ENCODE results near the gene NDOR1. TPM values are rescaled to one million over a fixed set of nuclear protein-coding genes. Genes with fewer than 3 reads are reported as not detected.
A peak's percentile ranks its signal among the peaks of the same experiment; 100 is the strongest.
"Not testable (repeated sequence)": the region's sequence is repeated elsewhere in the genome, so short reads cannot be mapped to it uniquely, and the experiment has no call there.

The NDOR1 gene
- total and polyA plus RNA-seq, 2 of the 8 experiments (the other 6 are each of a cell fraction or from before 2014, with no cell fraction given), result 25.7 to 32.3 TPM

- not testable (repeated sequence) for H3K14ac ChIP-seq (ENCODE audit: insufficient read length); H2BK20ac ChIP-seq (ENCODE audit: low read length); H3K4me3 ChIP-seq (ENCODE audit: extremely low read depth in 1 of 4, insufficient read depth in 2 of 4, low read depth in 3 of 4, low read length in 4 of 4); H3K9me3 ChIP-seq (ENCODE audit: insufficient read depth in 2 of 2, low read depth in 1 of 2, low read length in 1 of 2); H3K18ac ChIP-seq (ENCODE audit: extremely low read depth, low read length); H2AK5ac ChIP-seq (ENCODE audit: low read depth, low read length); H3K4ac ChIP-seq (replicated peaks; ENCODE audit: insufficient read length, low read depth, low read length); H2BK120ac ChIP-seq (replicated peaks; ENCODE audit: low read depth, low read length); DNase-seq (ENCODE audit: low read depth in 1 of 2, low spot score in 2 of 2); H3K27me3 ChIP-seq (replicated peaks in 1 of 4; ENCODE audit: control insufficient read depth in 3 of 4, extremely low read depth in 1 of 4, insufficient read depth in 3 of 4, low read length in 3 of 4); H2AFZ ChIP-seq (ENCODE audit: low read length); H3K23ac ChIP-seq (ENCODE audit: insufficient read length); H3K9ac ChIP-seq (replicated peaks in 1 of 4; ENCODE audit: extremely low read depth in 1 of 4, low read depth in 3 of 4, low read length in 3 of 4); H2BK5ac ChIP-seq (ENCODE audit: low read depth, low read length); H3K27ac ChIP-seq (ENCODE audit: low read depth, low read length); FAIRE-seq; H4K91ac ChIP-seq (replicated peaks; ENCODE audit: insufficient read length, low read length); H2BK12ac ChIP-seq (ENCODE audit: low read depth, low read length); H4K8ac ChIP-seq (ENCODE audit: extremely low read depth, insufficient read depth, low read length); H4K5ac ChIP-seq (ENCODE audit: insufficient read length, low read depth, low read length); H3K56ac ChIP-seq (replicated peaks; ENCODE audit: insufficient read length, low read depth, low read length); H3K4me2 ChIP-seq (ENCODE audit: insufficient read depth in 1 of 2, low read depth in 2 of 2, low read length in 2 of 2); H2BK15ac ChIP-seq (ENCODE audit: low read length); H3K79me1 ChIP-seq (ENCODE audit: low read depth, low read length); H3K23me2 ChIP-seq (ENCODE audit: low read depth, low read length)
- TF ChIP-seq POLR2AphosphoS5 (IDR thresholded peaks at IDR 0.05; ENCODE audit: low read depth, low read length), result 0 out of 2 replicates have a peak, but pooled peaks have one; percentile 56
- peak; percentile 44; the same call in 1 of the 2 replicates for TF ChIP-seq SP1 (IDR thresholded peaks at IDR 0.05; ENCODE audit: low read depth, low read length)
- WGBS, 2 experiments (ENCODE audit: extremely low coverage in 1 of 2, insufficient coverage in 1 of 2, insufficient read length in 1 of 2, insufficient replicate concordance in 2 of 2, low coverage in 1 of 2, low lambda C conversion rate in 2 of 2, missing lambda C conversion rate in 1 of 2), result 99% methylated on average over 18 of the region's 18 CpGs; no CpG with 5 or more reads in 1 of the 2 experiments
- H4K20me1 ChIP-seq (replicated peaks in 1 of 2; ENCODE audit: control insufficient read depth in 1 of 2, insufficient read depth in 2 of 2, low read length in 2 of 2), result peaks cover 17 to 23% of the 10 kb centered on the region in 2 experiments
- peaks cover 6 to 18% (median 15%) of the 10 kb centered on the region in 4 experiments; a peak in 7 of 8 replicates for H3K36me3 ChIP-seq (ENCODE audit: control insufficient read depth in 2 of 4, insufficient read depth in 4 of 4, low read length in 3 of 4)
- ChIA-PET POLR2A (ENCODE audit: partially characterized antibody) (interaction anchor here (1.1 to 69.9 kb wide), 10 partner anchors 8 to 173 kb away, joined by 3 to 1462 read pairs (median 4); partner anchors contain the start of genes ANAPC2, CYSRT1, NDOR1 and NELFB), CTCF (ENCODE audit: partially characterized antibody) (interaction anchor here (0.6 to 9.1 kb wide), 8 partner anchors 10 to 214 kb away, joined by 3 to 113 read pairs (median 5); partner anchors contain the start of genes CYSRT1, RNF208 and RNF224)
- peaks cover 0 to 20% (median 11%) of the 10 kb centered on the region in 4 experiments; a peak in 5 of 7 replicates for H3K4me1 ChIP-seq (replicated peaks in 1 of 4; ENCODE audit: control insufficient read depth in 3 of 4, insufficient read depth in 4 of 4, low read length in 3 of 4)
- peaks cover 0 to 20% of the 10 kb centered on the region in 2 experiments; a peak in 2 of 4 replicates for H3K79me2 ChIP-seq (ENCODE audit: control insufficient read depth in 1 of 2, insufficient read depth in 2 of 2, low read length in 2 of 2)
Measured at GRCh38 chr9:137243266-137243625, 37.7 kb downstream of the NDOR1 start.

Data from H1 (cell line).